Stimulated activated naive CD4-positive, alpha-beta T cell treated with Interleukin-2 at 50 U/mL for 16 hours (primary cell): ENCODE results near the gene CDK5R1.
"Not testable (repeated sequence)": the region's sequence is repeated elsewhere in the genome, so short reads cannot be mapped to it uniquely, and the experiment has no call there.

Experiments
- DNase-seq: peaks from one replicate; lab custom pipeline; 2025; lab: John Stamatoyannopoulos, UW

CDK5R1 gene

GRCh38 chr17:32516940-32517701, 30.3 kb downstream of the CDK5R1 start:
- DNase-seq, result no peak

GRCh38 chr17:32517982-32518381, 31.2 kb downstream of the CDK5R1 start:
- DNase-seq, result no peak

- no peak for DNase-seq
These were observed 31.9 kb downstream of the CDK5R1 start for GRCh38 chr17:32518646-32519227.

- peak; percentile 60 for DNase-seq
These were observed 32.7 kb downstream of the CDK5R1 start for GRCh38 chr17:32519228-32520103.

- peak; percentile 58 for DNase-seq
These were observed 33.4 kb downstream of the CDK5R1 start for GRCh38 chr17:32520104-32520701.

GRCh38 chr17:32520737-32521404, 34.1 kb downstream of the CDK5R1 start:
- no peak for DNase-seq

- peak; percentile 40 for DNase-seq
These were observed 36.4 kb downstream of the CDK5R1 start for GRCh38 chr17:32523017-32523680.

- DNase-seq, result peak; percentile 19
These were observed 37.2 kb downstream of the CDK5R1 start for GRCh38 chr17:32523827-32524552.

- not testable (repeated sequence) for DNase-seq
These were observed 37.7 kb downstream of the CDK5R1 start for GRCh38 chr17:32524553-32524880.

GRCh38 chr17:32525122-32525521, 38.3 kb downstream of the CDK5R1 start:
- no peak for DNase-seq

GRCh38 chr17:32527146-32527545, 40.4 kb downstream of the CDK5R1 start:
- DNase-seq, result no peak

GRCh38 chr17:32528825-32529224, 42.0 kb downstream of the CDK5R1 start:
- DNase-seq, result no peak

GRCh38 chr17:32529604-32530003, 42.8 kb downstream of the CDK5R1 start:
- DNase-seq, result no peak

- DNase-seq, result no peak
These were observed 46.5 kb downstream of the CDK5R1 start for GRCh38 chr17:32533296-32533695.

GRCh38 chr17:32536736-32537643, 50.2 kb downstream of the CDK5R1 start:
- no peak for DNase-seq
